MG63 (cell line): ENCODE data around the gene BLOC1S4. TPM values are rescaled to one million over a fixed set of nuclear protein-coding genes. Genes with fewer than 3 reads are reported as not detected.
"Not testable (repeated sequence)": the region's sequence is repeated elsewhere in the genome, so short reads cannot be mapped to it uniquely, and the experiment has no call there.

ENCODE experiments used
- DNase-seq: peaks from one replicate; pipeline ENCODE4 v3.0.0-alpha.2; 2020
- H3K27me3 ChIP-seq: fragments of 250-450 bp; sonication (Bioruptor Pico); 2 replicates; pipeline ENCODE4 v1.5.1; 2020; ENCODE audit warnings: mild to moderate bottlenecking, moderate library complexity
- H3K36me3 ChIP-seq: fragments of 250-450 bp; sonication (Bioruptor Pico); 2 replicates; pipeline ENCODE4 v1.5.1; 2020; ENCODE audit warnings: mild to moderate bottlenecking, moderate library complexity
- H3K4me3 ChIP-seq: fragments of 250-450 bp; sonication (Bioruptor Pico); 2 replicates; pipeline ENCODE4 v1.5.1; 2020; ENCODE audit warnings: mild to moderate bottlenecking, moderate library complexity
- H3K9me3 ChIP-seq: fragments of 250-450 bp; sonication (Bioruptor Pico); 2 replicates; pipeline ENCODE4 v1.5.1; 2020; ENCODE audit warnings: mild to moderate bottlenecking, moderate library complexity
- total RNA-seq: library from RNA; depleted of rRNA; stranded (reverse); fragments of >200 nt; shearing (Covaris generic); gene quantifications from 2 replicates; pipeline ENCODE4 v1.2.3, GENCODE V29; 2014; ENCODE audit warnings: low replicate concordance; rRNA removed

BLOC1S4 gene
- total RNA-seq: 15.6 and 16.0 TPM in 2 replicates

DNA sequence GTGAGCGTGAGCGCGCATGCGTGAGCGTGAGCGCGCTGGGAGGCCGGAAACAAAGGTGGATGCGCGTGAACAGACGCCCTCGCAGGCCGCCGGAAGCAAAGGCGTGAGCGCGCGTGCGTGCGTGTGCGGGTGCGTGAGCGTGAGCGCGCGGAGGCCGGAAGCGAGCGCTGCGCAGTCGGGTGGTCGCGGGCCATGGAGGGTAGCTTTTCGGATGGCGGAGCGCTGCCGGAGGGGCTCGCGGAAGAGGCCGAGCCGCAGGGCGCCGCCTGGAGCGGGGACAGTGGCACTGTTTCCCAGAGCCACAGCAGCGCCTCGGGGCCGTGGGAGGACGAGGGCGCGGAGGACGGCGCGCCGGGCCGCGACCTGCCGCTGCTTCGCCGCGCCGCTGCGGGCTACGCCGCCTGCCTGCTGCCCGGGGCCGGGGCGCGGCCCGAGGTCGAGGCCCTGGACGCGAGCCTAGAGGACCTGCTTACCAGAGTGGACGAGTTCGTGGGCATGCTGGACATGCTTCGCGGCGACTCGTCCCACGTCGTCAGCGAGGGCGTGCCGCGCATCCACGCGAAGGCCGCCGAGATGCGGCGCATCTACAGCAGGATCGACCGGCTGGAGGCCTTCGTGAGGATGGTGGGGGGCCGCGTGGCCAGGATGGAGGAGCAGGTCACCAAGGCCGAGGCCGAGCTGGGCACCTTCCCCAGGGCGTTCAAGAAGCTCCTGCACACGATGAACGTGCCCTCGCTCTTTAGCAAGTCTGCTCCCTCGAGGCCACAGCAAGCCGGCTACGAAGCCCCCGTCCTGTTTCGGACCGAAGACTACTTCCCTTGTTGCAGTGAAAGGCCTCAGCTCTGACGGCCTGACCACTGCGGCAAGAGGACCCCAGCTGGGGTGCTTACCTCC is at the start of gene BLOC1S4:
Gene BLOC1S4 (plus strand): TSS at position 157 of the 894 bp plus-strand sequence. CDS start 36 bp downstream, at position 193.
- Histone ChIP-seq H3K27me3 (no peaks in the 10 kb centered on the region), H3K9me3 (no peaks in the 10 kb centered on the region), H3K36me3 (no peaks in the 10 kb centered on the region), H3K4me3 (peak within 1 kb of the TSS; percentile 74)
- peak; percentile 81 for DNase-seq

GRCh38 chr4:6668391-6668790 is 47.6 kb upstream of the BLOC1S4 start:
- no peak overlapping the region for H3K4me3 ChIP-seq
- H3K27me3 ChIP-seq: no peaks in the 10 kb centered on the region
- peak; percentile 68 for DNase-seq
- no peaks in the 10 kb centered on the region for H3K36me3 ChIP-seq
- H3K9me3 ChIP-seq: no peaks in the 10 kb centered on the region

DNA sequence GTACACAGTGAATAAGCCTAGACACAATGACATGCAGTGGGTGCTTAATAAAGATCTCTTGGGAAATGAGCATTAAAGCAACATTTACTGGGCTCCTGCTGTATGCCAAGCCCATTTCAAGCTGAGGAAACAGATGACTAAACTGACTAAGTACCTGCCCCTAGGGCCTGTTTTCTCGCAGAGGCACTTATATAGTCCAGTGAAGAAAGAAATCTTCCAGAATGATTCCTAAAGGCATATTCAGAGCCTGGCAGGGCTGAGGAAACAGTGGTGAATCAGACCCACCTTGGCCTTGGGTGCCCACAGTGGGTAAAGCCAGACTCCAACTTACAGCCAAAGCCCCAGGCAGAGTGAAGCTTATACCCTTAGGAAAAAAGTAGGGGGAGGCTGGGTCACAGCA is 44.3 kb upstream of the BLOC1S4 start:
- no peak for DNase-seq
- H3K27me3 ChIP-seq: no peaks in the 10 kb centered on the region
- H3K36me3 ChIP-seq: peaks cover 8% of the 10 kb centered on the region
- H3K4me3 ChIP-seq: no peak overlapping the region
- no peaks in the 10 kb centered on the region for H3K9me3 ChIP-seq

DNA sequence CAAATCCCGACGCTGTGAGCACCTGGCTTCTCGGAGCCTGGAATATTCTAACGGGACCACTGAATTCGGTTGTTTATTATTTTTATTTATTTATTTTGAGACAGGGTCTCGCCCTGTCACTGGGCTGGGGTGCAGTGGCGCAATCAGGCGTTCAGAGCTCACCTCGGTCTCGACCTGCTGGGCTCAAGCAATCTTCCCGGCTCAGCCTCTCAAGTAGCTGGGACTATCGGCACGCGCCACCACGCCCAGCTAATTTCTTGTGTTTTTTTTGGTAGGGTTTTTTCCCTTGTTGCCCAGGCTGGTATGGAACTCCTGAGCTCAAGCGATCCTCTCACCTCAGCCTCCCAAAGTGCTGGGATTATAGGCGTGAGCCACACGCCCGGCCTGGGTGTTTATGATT is 43.8 kb upstream of the BLOC1S4 start:
- peaks cover 8% of the 10 kb centered on the region for H3K36me3 ChIP-seq
- no peaks in the 10 kb centered on the region for H3K9me3 ChIP-seq
- no peak overlapping the region for H3K4me3 ChIP-seq
- H3K27me3 ChIP-seq: no peaks in the 10 kb centered on the region
- DNase-seq: no peak

GRCh38 chr4:6672541-6673190 is 43.3 kb upstream of the BLOC1S4 start:
- H3K4me3 ChIP-seq: peak overlapping the region; percentile 59
- H3K9me3 ChIP-seq, H3K36me3 ChIP-seq, H3K27me3 ChIP-seq, DNase-seq: not testable (repeated sequence)

DNA sequence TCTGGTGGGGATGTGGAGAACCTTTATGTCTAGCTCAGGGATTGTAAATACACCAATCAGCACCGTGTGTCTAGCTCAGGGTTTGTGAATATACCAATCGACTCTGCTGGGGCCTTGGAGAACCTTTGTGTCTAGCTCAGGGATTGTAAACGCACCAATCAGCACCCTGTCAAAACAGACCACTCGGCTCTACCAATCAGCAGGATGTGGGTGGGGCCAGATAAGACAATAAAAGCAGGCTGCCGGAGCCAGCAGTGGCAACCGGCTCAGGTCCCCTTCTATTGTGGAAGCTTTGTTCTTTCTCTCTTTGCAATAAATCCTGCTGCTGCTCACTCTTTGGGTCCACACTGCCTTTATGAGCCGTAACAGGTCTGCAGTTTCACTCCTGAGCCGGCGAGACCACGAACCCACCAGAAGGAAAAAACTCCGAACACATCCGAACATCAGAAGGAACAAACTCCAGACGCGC is 42.7 kb upstream of the BLOC1S4 start:
- not testable (repeated sequence) for H3K27me3 ChIP-seq, H3K36me3 ChIP-seq, DNase-seq, H3K9me3 ChIP-seq
- peak overlapping the region; percentile 59 for H3K4me3 ChIP-seq

DNA sequence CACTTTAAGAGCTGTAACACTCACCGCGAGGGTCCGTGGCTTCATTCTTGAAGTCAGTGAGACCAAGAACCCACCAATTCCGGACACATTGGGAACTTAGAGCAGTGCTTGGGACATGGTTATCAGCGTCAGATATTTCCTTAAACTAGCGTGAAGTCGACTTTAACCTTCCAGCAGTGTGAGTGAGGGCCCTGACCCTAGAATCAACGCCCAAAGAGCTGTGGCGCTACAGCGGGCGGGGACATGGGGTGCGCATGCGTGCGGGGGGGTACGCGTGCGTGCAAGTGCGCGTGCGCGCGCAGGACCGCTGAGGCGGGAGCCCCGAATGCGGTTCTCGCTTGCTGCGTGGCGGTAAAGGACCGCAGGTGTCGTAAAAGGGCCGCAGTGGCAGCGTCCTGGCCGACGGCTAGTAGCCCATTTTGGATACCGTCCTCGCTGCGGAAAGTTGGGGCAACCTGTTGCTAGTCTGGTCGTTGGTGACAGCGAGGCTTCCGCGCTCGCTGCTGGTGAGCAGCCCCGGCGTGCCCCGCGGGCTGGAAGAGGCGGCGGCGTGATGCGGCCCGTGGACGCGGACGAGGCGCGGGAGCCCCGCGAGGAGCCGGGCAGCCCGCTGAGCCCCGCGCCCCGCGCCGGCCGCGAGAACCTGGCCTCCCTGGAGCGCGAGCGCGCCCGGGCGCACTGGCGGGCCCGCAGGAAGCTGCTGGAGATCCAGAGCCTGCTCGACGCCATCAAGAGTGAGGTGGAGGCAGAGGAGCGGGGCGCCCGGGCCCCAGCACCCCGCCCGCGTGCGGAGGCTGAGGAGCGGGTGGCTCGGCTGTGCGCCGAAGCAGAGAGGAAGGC is 42.1 kb upstream of the BLOC1S4 start:
- peak overlapping the region; percentile 59 for H3K4me3 ChIP-seq
- peak; percentile 93 for DNase-seq

DNA sequence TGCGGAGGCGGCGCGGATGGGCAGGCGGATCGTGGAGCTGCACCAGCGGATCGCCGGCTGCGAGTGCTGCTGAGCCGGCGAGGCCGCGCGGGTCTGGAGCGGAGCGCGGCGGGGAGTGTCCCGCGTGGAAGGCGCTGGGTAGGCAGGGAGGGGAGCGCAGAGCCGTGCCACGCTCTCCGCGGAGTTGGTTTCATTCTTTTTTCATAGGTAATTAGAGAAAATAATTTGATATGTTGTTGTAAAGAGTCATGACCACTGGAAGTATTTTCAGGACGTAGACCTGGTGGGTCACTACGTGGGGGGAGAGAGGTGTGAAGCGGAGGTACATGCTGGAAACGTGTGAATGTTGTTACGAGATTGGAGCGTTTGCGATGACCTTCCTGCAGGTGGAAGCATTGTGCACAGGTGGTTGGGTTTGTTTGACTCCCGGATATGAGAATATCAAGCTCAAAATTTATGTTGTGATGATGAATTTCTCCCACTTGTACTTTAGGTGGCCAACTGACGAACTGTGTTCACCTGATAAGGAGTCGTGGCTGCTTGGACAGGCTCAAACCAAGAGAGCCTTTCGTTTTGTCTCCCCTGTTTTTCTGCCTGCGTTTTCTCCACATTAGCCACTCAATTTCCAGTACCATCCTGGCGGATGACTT is 41.3 kb upstream of the BLOC1S4 start:
- Histone ChIP-seq H3K9me3 (no peaks in the 10 kb centered on the region), H3K27me3 (no peaks in the 10 kb centered on the region), H3K36me3 (peaks cover 8% of the 10 kb centered on the region), H3K4me3 (peak overlapping the region; percentile 59)
- no peak for DNase-seq

More for the DNA sequence above, 42.1 kb upstream of the BLOC1S4 start:
- no peaks in the 10 kb centered on the region for H3K9me3 ChIP-seq
- peaks cover 8% of the 10 kb centered on the region for H3K36me3 ChIP-seq
- no peaks in the 10 kb centered on the region for H3K27me3 ChIP-seq

DNA sequence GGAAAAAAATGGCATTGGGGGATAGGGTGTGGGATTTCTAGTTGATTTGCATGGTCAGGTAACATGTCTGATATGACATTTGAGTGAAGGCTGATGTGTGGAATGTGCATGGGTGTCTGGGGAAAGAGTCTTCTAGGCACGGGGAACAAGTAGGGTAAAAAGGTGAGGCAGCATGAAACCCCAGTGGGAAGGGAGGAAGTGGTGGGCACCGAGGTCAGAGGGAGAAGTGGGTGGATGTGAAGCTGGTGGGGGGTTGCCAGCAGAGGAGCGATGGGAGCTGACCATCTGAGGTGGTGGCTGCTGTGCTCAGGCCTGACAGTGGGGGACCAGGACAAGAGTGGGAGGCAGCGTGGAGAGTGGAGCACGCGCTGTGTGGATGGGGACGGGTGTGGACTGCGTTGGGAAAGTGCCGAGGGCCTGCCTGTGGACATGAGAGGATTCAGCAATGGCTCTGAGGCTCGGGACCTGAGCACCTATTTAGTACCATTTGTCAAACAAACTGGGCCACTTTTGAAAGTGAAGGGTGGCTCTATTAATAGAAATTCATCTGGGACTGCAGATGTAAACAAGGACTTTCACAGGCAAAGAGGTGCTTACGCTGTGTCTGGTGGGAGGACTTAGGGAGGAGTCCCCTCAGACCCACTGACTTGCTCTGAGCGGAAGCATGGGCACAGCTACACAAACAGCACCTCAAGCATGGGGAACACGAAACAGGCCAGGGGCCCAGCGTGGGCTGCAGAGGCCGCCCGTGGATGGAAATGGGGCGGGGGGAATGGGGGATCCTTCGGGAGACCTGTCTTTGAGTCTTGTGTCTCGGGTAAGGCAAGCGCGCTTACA is 39.0 kb upstream of the BLOC1S4 start:
- no peak for DNase-seq
- no peaks in the 10 kb centered on the region for H3K9me3 ChIP-seq
- H3K4me3 ChIP-seq: no peak overlapping the region
- peaks cover 8% of the 10 kb centered on the region for H3K36me3 ChIP-seq
- H3K27me3 ChIP-seq: no peaks in the 10 kb centered on the region

DNA sequence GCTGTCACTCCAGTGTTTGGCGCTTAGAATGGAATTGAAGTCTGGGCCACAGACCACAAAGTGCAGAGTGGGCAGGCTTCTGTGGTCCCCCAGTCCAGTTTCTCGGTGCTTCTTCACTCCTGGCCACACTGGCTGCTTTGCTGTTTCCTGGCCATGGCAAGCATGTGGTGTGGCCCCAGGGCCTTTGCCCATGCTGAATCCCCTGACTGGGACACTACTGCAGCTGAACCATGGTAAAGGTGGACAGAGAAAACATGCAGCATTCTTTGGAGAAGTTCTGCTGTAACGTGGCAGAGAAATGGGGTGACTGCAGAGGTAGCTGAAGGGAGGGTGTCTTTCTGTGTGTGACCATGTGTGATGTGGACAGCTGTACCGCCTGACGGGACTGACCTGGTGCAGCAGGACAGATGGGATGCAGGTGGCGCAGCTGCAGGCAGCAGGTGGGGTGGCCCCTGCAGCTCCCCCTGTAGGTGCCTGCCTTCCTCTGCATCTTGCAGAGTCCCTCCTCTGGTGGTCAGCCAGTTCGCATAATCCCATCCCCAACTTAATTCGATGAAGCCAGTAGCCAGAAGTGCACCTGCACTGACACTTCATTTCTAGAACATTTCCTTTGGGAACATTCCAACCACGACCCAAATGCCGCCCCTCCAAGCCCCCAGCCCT is 35.5 kb upstream of the BLOC1S4 start:
- Histone ChIP-seq H3K4me3 (no peak overlapping the region), H3K36me3 (peaks cover 7% of the 10 kb centered on the region), H3K9me3 (no peaks in the 10 kb centered on the region), H3K27me3 (no peaks in the 10 kb centered on the region)
- DNase-seq: no peak

DNA sequence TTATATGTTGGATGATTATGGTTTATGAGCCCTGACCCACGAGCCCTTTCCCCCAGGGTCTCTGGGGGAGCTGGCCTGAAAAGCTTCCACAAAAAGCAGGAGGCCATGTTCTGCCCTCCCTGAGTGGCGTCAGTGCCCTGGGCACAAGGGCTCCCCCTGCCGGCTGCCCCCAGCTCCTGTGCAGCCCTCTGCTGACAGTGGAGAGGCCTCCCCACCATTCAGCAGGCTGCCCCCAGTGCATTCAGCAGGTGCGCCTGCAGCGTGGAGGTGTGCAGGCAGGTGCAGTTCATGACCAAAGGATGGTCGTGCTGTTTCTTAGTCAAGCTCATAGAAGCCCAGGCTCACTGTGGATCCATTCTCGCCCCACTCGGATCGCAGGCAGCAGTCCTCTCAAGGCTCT is 34.8 kb upstream of the BLOC1S4 start:
- DNase-seq: no peak
- peaks cover 2% of the 10 kb centered on the region for H3K36me3 ChIP-seq
- no peaks in the 10 kb centered on the region for H3K27me3 ChIP-seq
- no peak overlapping the region for H3K4me3 ChIP-seq
- no peaks in the 10 kb centered on the region for H3K9me3 ChIP-seq

GRCh38 chr4:6682862-6683590 is 32.9 kb upstream of the BLOC1S4 start:
- H3K27me3 ChIP-seq: no peaks in the 10 kb centered on the region
- H3K36me3 ChIP-seq: no peaks in the 10 kb centered on the region
- no peaks in the 10 kb centered on the region for H3K9me3 ChIP-seq
- H3K4me3 ChIP-seq: no peak overlapping the region
- no peak for DNase-seq

GRCh38 chr4:6684656-6685055 is 31.3 kb upstream of the BLOC1S4 start:
- no peaks in the 10 kb centered on the region for H3K27me3 ChIP-seq
- no peaks in the 10 kb centered on the region for H3K36me3 ChIP-seq
- DNase-seq: no peak
- no peaks in the 10 kb centered on the region for H3K9me3 ChIP-seq
- no peak overlapping the region for H3K4me3 ChIP-seq

DNA sequence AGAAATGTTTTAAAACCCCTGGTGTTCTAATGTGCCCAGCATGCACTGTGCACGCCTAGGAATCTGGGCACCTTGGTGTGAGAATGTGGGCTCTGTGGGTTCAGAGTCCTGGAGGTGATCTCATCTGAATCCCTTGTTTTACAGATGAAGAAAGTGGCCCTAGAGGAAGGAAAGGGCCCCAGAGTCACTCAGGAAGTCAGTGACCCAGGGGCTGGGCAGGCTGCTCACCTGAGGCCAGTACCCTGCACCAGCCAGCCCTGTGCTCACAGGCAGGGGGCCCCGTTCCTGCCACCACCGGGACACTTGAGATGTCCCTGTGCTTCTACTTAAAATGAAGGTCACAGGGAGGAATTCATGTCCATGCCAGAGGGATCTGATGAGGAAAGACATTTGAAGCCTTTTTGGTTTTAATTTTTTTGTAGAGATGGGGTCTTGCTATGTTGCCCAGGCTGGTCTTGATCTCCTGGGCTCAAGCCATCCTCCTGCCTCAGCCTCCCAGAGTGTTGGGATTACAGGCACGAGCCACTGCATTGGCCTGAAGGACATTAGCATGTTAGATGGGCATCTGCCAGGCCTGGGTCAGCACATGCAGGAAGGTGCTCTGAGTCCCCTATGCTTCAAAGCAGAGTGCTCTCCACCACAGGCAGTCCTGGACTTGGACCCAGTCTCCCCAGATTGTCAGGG is 29.7 kb upstream of the BLOC1S4 start:
- Histone ChIP-seq H3K27me3 (no peaks in the 10 kb centered on the region), H3K4me3 (no peak overlapping the region), H3K36me3 (no peaks in the 10 kb centered on the region), H3K9me3 (no peaks in the 10 kb centered on the region)
- no peak for DNase-seq
